Pons (tissue), 1 donor: ENCODE data around the gene DNAJC4.

Source experiments
- DNase-seq: peaks from one replicate; pipeline ENCODE4 v3.0.0-alpha.2; 2016; ENCODE audit warnings: low spot score

DNAJC4 gene

GRCh38 chr11:64278576-64279190 lies 48.3 kb downstream of the DNAJC4 start:
- DNase-seq = no peak

GRCh38 chr11:64281957-64282770 lies 51.8 kb downstream of the DNAJC4 start:
- DNase-seq = no peak

- DNase-seq = no peak
These were observed 52.7 kb downstream of the DNAJC4 start for GRCh38 chr11:64283092-64283491.
